T-helper 2 cell treated with Interferon-gamma antibody and Interleukin-4, amounts not matched to agents 100 ng/mL and 5 ng/mL, for 36 hours (primary cell): ENCODE results near the gene C16orf92. TPM values are rescaled to one million over a fixed set of nuclear protein-coding genes. Genes with fewer than 3 reads are reported as not detected.
"Not testable (repeated sequence)": the region's sequence is repeated elsewhere in the genome, so short reads cannot be mapped to it uniquely, and the experiment has no call there.

ENCODE experiments used
- intact Hi-C: fragments of 100-400 bp; cut with micrococcal nuclease; formaldehyde crosslinking; loops from one replicate; pipeline ENCODE4 v1.15.1; 2023
- total RNA-seq: library from RNA; stranded (reverse); gene quantifications from 2 replicates; pipeline ENCODE4 v1.2.3, GENCODE V29; 2022

C16orf92 gene
- total RNA-seq, 1 donor from 2014 or later = not detected

- intact Hi-C loops = no loop called here
These were observed 1.5 kb downstream of the C16orf92 start for GRCh38 chr16:30024451-30024850.

GRCh38 chr16:30025156-30025555, 2.2 kb downstream of the C16orf92 start:
- intact Hi-C loops = no loop called here

GRCh38 chr16:30025574-30025973, 2.6 kb downstream of the C16orf92 start:
- intact Hi-C loops = no loop called here

GRCh38 chr16:30026449-30026848, 3.5 kb downstream of the C16orf92 start:
- intact Hi-C loops = no loop called here

- intact Hi-C loops = no loop called here
These were observed 4.8 kb downstream of the C16orf92 start for GRCh38 chr16:30027588-30028437.

- intact Hi-C loops = no loop called here
These were observed 5.6 kb downstream of the C16orf92 start for GRCh38 chr16:30028438-30029076.

GRCh38 chr16:30030011-30030685, 7.2 kb downstream of the C16orf92 start:
- intact Hi-C loops = no loop called here

- intact Hi-C loops = no loop called here
These were observed 7.9 kb downstream of the C16orf92 start, which contains the start of gene TLCD3B for GRCh38 chr16:30030841-30031413. Gene TLCD3B, minus strand, starts transcription at chr16:30031271. Its CDS starts 744 bp downstream, at chr16:30030527.

- intact Hi-C loops = no loop called here
These were observed 8.5 kb downstream of the C16orf92 start for GRCh38 chr16:30031477-30031918.

GRCh38 chr16:30032083-30032819, 9.3 kb downstream of the C16orf92 start:
- intact Hi-C loops = no loop called here

GRCh38 chr16:30033270-30033669, 10.3 kb downstream of the C16orf92 start:
- intact Hi-C loops = no loop called here

GRCh38 chr16:30040221-30040620, 17.2 kb downstream of the C16orf92 start:
- intact Hi-C loops = no loop called here

GRCh38 chr16:30040690-30041089, 17.7 kb downstream of the C16orf92 start:
- intact Hi-C loops = not testable (repeated sequence)

- intact Hi-C loops = no loop called here
These were observed 18.8 kb downstream of the C16orf92 start for GRCh38 chr16:30041841-30042240.

- intact Hi-C loops = no loop called here
These were observed 23.2 kb downstream of the C16orf92 start for GRCh38 chr16:30046178-30046577.

GRCh38 chr16:30046588-30046987, 23.6 kb downstream of the C16orf92 start:
- intact Hi-C loops = no loop called here

GRCh38 chr16:30049871-30050270, 26.9 kb downstream of the C16orf92 start:
- intact Hi-C loops = no loop called here

- intact Hi-C loops = no loop called here
These were observed 28.5 kb downstream of the C16orf92 start for GRCh38 chr16:30051518-30051917.

- intact Hi-C loops = no loop called here
These were observed 29.8 kb downstream of the C16orf92 start for GRCh38 chr16:30052671-30053372.

GRCh38 chr16:30053376-30054015, 30.5 kb downstream of the C16orf92 start:
- intact Hi-C loops = loop anchor here (2.0 kb wide), 1 partner anchor 15 kb away; no protein-coding TSS in a partner anchor
